DLD1 (cell line): Measurements from ENCODE around the gene SPATA9.

Source experiments
- in situ Hi-C: cut with HindIII; loops from 2 replicates; pipeline ENCODE4 v1.10.0; 2017; ENCODE audit warnings: low sequenced_read_pairs

Gene SPATA9

GRCh38 chr5:95620870-95621838 lies 61.6 kb downstream of the SPATA9 start:
- in situ Hi-C loops = no loop called here

DNA sequence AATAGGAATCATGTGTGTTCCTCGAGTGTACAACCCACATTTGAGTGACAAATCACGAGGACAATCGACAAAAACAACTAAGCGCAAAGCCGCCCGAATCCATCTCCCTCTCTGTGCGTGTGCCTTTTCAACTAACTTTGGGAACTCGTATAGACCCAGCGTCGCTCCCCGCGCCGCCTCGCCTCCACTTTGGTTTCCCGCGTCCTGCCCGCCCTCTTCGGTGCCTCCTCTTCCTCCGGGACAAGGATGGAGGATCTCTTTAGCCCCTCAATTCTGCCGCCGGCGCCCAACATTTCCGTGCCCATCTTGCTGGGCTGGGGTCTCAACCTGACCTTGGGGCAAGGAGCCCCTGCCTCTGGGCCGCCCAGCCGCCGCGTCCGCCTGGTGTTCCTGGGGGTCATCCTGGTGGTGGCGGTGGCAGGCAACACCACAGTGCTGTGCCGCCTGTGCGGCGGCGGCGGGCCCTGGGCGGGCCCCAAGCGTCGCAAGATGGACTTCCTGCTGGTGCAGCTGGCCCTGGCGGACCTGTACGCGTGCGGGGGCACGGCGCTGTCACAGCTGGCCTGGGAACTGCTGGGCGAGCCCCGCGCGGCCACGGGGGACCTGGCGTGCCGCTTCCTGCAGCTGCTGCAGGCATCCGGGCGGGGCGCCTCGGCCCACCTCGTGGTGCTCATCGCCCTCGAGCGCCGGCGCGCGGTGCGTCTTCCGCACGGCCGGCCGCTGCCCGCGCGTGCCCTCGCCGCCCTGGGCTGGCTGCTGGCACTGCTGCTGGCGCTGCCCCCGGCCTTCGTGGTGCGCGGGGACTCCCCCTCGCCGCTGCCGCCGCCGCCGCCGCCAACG lies 62.5 kb downstream of the SPATA9 start, which contains the start of gene GPR150:
Gene GPR150, plus strand, starts transcription at position 58 of the 840 bp plus-strand sequence. Its CDS starts 189 bp downstream, at position 247.
- in situ Hi-C loops = no loop called here

GRCh38 chr5:95619514-95620029 lies 63.2 kb downstream of the SPATA9 start:
- in situ Hi-C loops = no loop called here

GRCh38 chr5:95619096-95619495 lies 63.7 kb downstream of the SPATA9 start:
- in situ Hi-C loops = no loop called here

GRCh38 chr5:95617057-95617456 lies 65.7 kb downstream of the SPATA9 start:
- in situ Hi-C loops = no loop called here

- in situ Hi-C loops = no loop called here
These were observed 67.7 kb downstream of the SPATA9 start for GRCh38 chr5:95615164-95615467.

DNA sequence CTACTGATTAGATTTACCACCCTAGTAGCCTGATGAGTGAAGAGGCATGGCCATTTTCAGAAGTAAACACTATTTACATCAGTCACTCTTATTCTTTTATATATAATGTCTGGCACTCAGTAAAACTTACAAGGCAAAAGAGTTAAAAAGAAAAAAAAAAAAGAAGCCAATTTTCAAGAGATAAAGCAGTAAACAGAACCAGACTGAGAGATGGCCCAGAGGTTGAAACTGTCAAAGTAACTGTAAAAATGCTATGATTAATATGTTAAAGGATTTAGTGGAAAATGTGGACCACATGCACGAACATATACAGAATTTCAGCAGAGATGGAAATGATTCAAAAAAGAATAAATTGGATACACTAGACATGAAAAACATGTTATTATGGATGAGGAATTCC lies 69.3 kb downstream of the SPATA9 start:
- in situ Hi-C loops = no loop called here

GRCh38 chr5:95611396-95611795 lies 71.4 kb downstream of the SPATA9 start:
- in situ Hi-C loops = no loop called here

GRCh38 chr5:95610546-95610945 lies 72.2 kb downstream of the SPATA9 start:
- in situ Hi-C loops = no loop called here

GRCh38 chr5:95609711-95610110 lies 73.1 kb downstream of the SPATA9 start:
- in situ Hi-C loops = no loop called here
